A204.1 (cell line): ENCODE data around the gene SV2C.

ENCODE experiments used
- FAIRE-seq: peaks from 2 replicates; lab custom pipeline; 2012; peaks lifted over from hg19 to GRCh38; lab: Jason Lieb, UNC

SV2C gene

GRCh38 chr5:76384705-76385104, 301.5 kb downstream of the SV2C start:
- FAIRE-seq = no peak

GRCh38 chr5:76385540-76385939, 302.4 kb downstream of the SV2C start:
- FAIRE-seq = no peak

GRCh38 chr5:76386360-76386759, 303.2 kb downstream of the SV2C start:
- FAIRE-seq = no peak

- no peak for FAIRE-seq
These were observed 305.1 kb downstream of the SV2C start for GRCh38 chr5:76388236-76388635.

- FAIRE-seq = no peak
These were observed 305.8 kb downstream of the SV2C start for GRCh38 chr5:76388791-76389512.

- FAIRE-seq = no peak
These were observed 306.5 kb downstream of the SV2C start for GRCh38 chr5:76389513-76390154.

- FAIRE-seq = no peak
These were observed 307.8 kb downstream of the SV2C start for GRCh38 chr5:76391014-76391413.

- no peak for FAIRE-seq
These were observed 310.0 kb downstream of the SV2C start for GRCh38 chr5:76393035-76393680.

GRCh38 chr5:76397200-76397599, 314.0 kb downstream of the SV2C start:
- FAIRE-seq = no peak

- no peak for FAIRE-seq
These were observed 316.1 kb downstream of the SV2C start for GRCh38 chr5:76399268-76399667.

- FAIRE-seq = no peak
These were observed 317.3 kb downstream of the SV2C start for GRCh38 chr5:76400466-76400865.

GRCh38 chr5:76401801-76402250, 318.6 kb downstream of the SV2C start:
- no peak for FAIRE-seq

- no peak for FAIRE-seq
These were observed 319.2 kb downstream of the SV2C start for GRCh38 chr5:76402251-76402885.

- no peak for FAIRE-seq
These were observed 319.9 kb downstream of the SV2C start, which contains the start of gene IQGAP2 for GRCh38 chr5:76402886-76403765. IQGAP2 (plus strand) TSS chr5:76403285; CDS start chr5:76403546, 261 bp downstream.
